Neuronal stem cell (in vitro differentiated cells): Measurements from ENCODE around the gene TMA7B.

ENCODE experiments used
- DNase-seq: peaks from one replicate; pipeline ENCODE4 v3.0.0-alpha.2; 2013; ENCODE audit warnings: low spot score
- H2AFZ ChIP-seq: one replicate; pipeline ENCODE4 v1.6.1; 2013; ENCODE audit warnings: mild to moderate bottlenecking, low read length, inconsistent platforms
- H2AK5ac ChIP-seq: 2 replicates; pipeline ENCODE4 v1.6.1; 2013; ENCODE audit warnings: low read depth, mild to moderate bottlenecking, inconsistent platforms, low read length, moderate library complexity, mixed read lengths
- H2BK120ac ChIP-seq: 2 replicates; pipeline ENCODE4 v1.6.1; 2013; ENCODE audit warnings: low read depth, mild to moderate bottlenecking, inconsistent platforms, low read length, moderate library complexity, mixed read lengths
- H2BK12ac ChIP-seq: one replicate; pipeline ENCODE4 v1.6.1; 2013; ENCODE audit warnings: low read length, inconsistent platforms
- H2BK15ac ChIP-seq: 2 replicates; pipeline ENCODE4 v1.6.1; 2013; ENCODE audit warnings: mild to moderate bottlenecking, low read length, inconsistent platforms, mixed read lengths
- H2BK5ac ChIP-seq: one replicate; pipeline ENCODE4 v1.6.1; 2013; ENCODE audit warnings: inconsistent platforms, mild to moderate bottlenecking, low read length, moderate library complexity
- H3K14ac ChIP-seq: one replicate; pipeline ENCODE4 v1.6.1; 2013; ENCODE audit warnings: low read length, inconsistent platforms
- H3K18ac ChIP-seq: 2 replicates; pipeline ENCODE4 v1.6.1; 2013; ENCODE audit warnings: low read length, inconsistent platforms
- H3K23ac ChIP-seq: 2 replicates; pipeline ENCODE4 v1.6.1; 2013; ENCODE audit warnings: low read depth, mild to moderate bottlenecking, mixed read lengths, low read length, inconsistent platforms; ENCODE audit not compliant: poor library complexity
- H3K27ac ChIP-seq: replicated peaks from 3 replicates; pipeline ENCODE4 v1.5.1; 2013; ENCODE audit warnings: low read length, inconsistent platforms
- H3K27me3 ChIP-seq, 3 experiments: 2 replicates each; pipeline ENCODE4 v1.6.1; 2013; ENCODE audit warnings: low read length in 3 of 3, mild to moderate bottlenecking in 2 of 3, inconsistent platforms in 1 of 3, low read depth in 1 of 3, mixed read lengths in 1 of 3, moderate library complexity in 1 of 3; ENCODE audit not compliant: control insufficient read depth in 3 of 3, insufficient read depth in 3 of 3
- H3K36me3 ChIP-seq, 2 donors: replicated peaks in 1 of 2; 2 replicates each; pipeline ENCODE4 v1.6.1; 2013; ENCODE audit warnings: low read length in 2 of 2; ENCODE audit not compliant: control insufficient read depth in 2 of 2, insufficient read depth in 2 of 2
- H3K4ac ChIP-seq: 2 replicates; pipeline ENCODE4 v1.6.1; 2013; ENCODE audit warnings: inconsistent platforms, mild to moderate bottlenecking, low read length, moderate library complexity
- H3K4me1 ChIP-seq, 2 donors: 1 replicate in 1 of 2; 2 replicates in 1 of 2; pipeline ENCODE4 v1.6.1; 2013; ENCODE audit warnings: low read length in 2 of 2, low read depth in 1 of 2; ENCODE audit not compliant: control insufficient read depth in 2 of 2, insufficient read depth in 1 of 2
- H3K4me2 ChIP-seq: one replicate; pipeline ENCODE4 v1.6.1; 2013; ENCODE audit warnings: mild to moderate bottlenecking, low read length, inconsistent platforms; ENCODE audit not compliant: insufficient read depth, poor library complexity, severe bottlenecking
- H3K4me3 ChIP-seq, 2 donors: 2 replicates each; pipeline ENCODE4 v1.5.1; 2013; ENCODE audit warnings: low read length in 2 of 2, mild to moderate bottlenecking in 2 of 2, inconsistent platforms in 1 of 2, moderate library complexity in 1 of 2
- H3K79me1 ChIP-seq: one replicate; pipeline ENCODE4 v1.6.1; 2013; ENCODE audit warnings: low read depth, mild to moderate bottlenecking, inconsistent platforms, low read length, moderate library complexity
- H3K9ac ChIP-seq: one replicate; pipeline ENCODE4 v1.6.1; 2013; ENCODE audit warnings: mild to moderate bottlenecking, low read depth, low read length, inconsistent platforms; ENCODE audit not compliant: poor library complexity
- H3K9me3 ChIP-seq, 2 donors: replicated peaks in 1 of 2; 2 replicates each; pipeline versions ENCODE3 to v1.6.1; 2013; ENCODE audit warnings: low read length in 2 of 2, mild to moderate bottlenecking in 2 of 2, inconsistent platforms in 1 of 2, low read depth in 1 of 2, mixed read lengths in 1 of 2, moderate library complexity in 1 of 2; ENCODE audit not compliant: control insufficient read depth in 2 of 2, insufficient read depth in 1 of 2
- H4K8ac ChIP-seq: one replicate; pipeline ENCODE4 v1.6.1; 2013; ENCODE audit warnings: low read depth, mild to moderate bottlenecking, inconsistent platforms, low read length, moderate library complexity
- H4K91ac ChIP-seq: one replicate; pipeline ENCODE4 v1.6.1; 2013; ENCODE audit warnings: low read length, low read depth, mild to moderate bottlenecking, inconsistent platforms; ENCODE audit not compliant: poor library complexity
- WGBS, 2 donors: extraction: QIAGEN DNeasy Blood & Tissue Kit; methylation state at CpG; one replicate each; pipeline ENCODE4 v1.1.7; 2013; ENCODE audit warnings: missing lambda C conversion rate in 2 of 2, mixed read lengths in 1 of 2; ENCODE audit not compliant: insufficient read length in 2 of 2, insufficient replicate concordance in 1 of 2; ENCODE audit errors: extremely low coverage in 2 of 2; 5-methylcytosine and 5-hydroxymethylcytosine counted together

The TMA7B gene

DNA sequence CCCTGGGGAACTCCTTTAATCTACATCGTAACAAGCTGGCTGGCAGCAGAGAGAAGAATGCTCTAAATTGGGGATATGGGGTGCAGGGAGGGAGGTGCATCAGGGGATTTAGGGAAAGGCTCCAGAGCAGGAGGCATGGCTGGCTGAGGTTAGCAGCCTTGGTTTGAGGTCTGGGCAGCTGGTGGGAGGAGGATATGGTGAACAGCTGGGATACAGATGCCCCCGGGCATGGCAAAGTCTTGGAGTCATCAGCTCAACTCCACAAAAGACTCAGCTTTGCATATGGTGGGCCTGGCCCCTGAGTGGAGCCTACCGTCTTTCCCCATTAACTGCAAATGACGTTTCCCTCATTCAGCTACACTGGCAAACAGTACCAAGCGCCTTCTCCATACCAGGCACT, 40.0 kb downstream of the TMA7B start:
- Histone ChIP-seq H3K4me1 (peaks cover 26 to 53% of the 10 kb centered on the region in 2 donors), H3K79me1 (no peaks in the 10 kb centered on the region), H2BK5ac (no peak overlapping the region), H2BK120ac (no peak overlapping the region), H3K4ac (no peak overlapping the region), H2AK5ac (no peak overlapping the region), H4K8ac (no peak overlapping the region), H2BK12ac (no peak overlapping the region), H2BK15ac (no peak overlapping the region), H3K27ac (no peak overlapping the region), H3K23ac (no peak overlapping the region), H3K9ac (no peak overlapping the region), H3K27me3 (peaks cover 6 to 42% (median 9%) of the 10 kb centered on the region in 3 experiments), H3K14ac (no peak overlapping the region), H3K4me3 (no peak overlapping the region), H2AFZ (no peak overlapping the region), H3K9me3 (peaks cover 0 to 3% of the 10 kb centered on the region in 2 donors), H4K91ac (no peak overlapping the region), H3K36me3 (no peaks in the 10 kb centered on the region), H3K4me2 (no peak overlapping the region), H3K18ac (peak overlapping the region; percentile 0)
- no CpG with 5 or more reads among the region's 5 CpGs for WGBS, 2 donors
- no peak for DNase-seq

DNA sequence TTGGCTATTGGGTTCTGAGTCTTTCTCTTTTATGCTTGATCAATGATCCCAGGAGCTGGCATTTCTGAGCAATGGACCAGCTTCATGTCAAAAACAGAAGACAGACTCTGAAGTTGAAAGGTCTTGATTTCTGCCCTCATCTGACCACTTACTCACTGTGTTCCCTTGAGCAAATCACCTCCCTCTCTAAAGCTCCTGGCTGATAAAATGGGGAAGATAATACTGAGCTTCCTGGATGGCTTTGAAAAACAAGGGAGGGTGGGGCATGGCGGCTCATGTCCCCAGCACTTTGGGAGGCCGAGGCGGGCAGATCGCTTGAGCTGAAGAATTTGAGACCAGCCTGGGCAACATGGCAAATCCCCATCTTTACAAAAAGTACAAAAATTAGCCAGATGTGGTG, 40.9 kb downstream of the TMA7B start:
- no peak overlapping the region for H2BK5ac ChIP-seq
- H3K4me1 ChIP-seq: peaks cover 26 to 55% of the 10 kb centered on the region in 2 donors
- no peak overlapping the region for H3K4me3 ChIP-seq
- peak overlapping the region; percentile 14 for H3K27ac ChIP-seq
- no peak overlapping the region for H2BK120ac ChIP-seq
- no peaks in the 10 kb centered on the region for H3K79me1 ChIP-seq
- no peak overlapping the region for H3K14ac ChIP-seq
- no peak overlapping the region for H3K4me2 ChIP-seq
- H3K9me3 ChIP-seq: peaks cover 0 to 2% of the 10 kb centered on the region in 2 donors
- no peak overlapping the region for H4K8ac ChIP-seq
- H2AK5ac ChIP-seq: no peak overlapping the region
- DNase-seq: no peak
- H3K4ac ChIP-seq: no peak overlapping the region
- H3K27me3 ChIP-seq: peaks cover 0 to 38% (median under 1%) of the 10 kb centered on the region in 3 experiments
- no peak overlapping the region for H3K9ac ChIP-seq
- no peak overlapping the region for H4K91ac ChIP-seq
- no CpG with 5 or more reads among the region's 4 CpGs for WGBS, 2 donors
- no peak overlapping the region for H3K23ac ChIP-seq
- H2BK12ac ChIP-seq: no peak overlapping the region
- H3K18ac ChIP-seq: no peak overlapping the region
- no peaks in the 10 kb centered on the region for H3K36me3 ChIP-seq
- H2BK15ac ChIP-seq: no peak overlapping the region
- H2AFZ ChIP-seq: no peak overlapping the region

DNA sequence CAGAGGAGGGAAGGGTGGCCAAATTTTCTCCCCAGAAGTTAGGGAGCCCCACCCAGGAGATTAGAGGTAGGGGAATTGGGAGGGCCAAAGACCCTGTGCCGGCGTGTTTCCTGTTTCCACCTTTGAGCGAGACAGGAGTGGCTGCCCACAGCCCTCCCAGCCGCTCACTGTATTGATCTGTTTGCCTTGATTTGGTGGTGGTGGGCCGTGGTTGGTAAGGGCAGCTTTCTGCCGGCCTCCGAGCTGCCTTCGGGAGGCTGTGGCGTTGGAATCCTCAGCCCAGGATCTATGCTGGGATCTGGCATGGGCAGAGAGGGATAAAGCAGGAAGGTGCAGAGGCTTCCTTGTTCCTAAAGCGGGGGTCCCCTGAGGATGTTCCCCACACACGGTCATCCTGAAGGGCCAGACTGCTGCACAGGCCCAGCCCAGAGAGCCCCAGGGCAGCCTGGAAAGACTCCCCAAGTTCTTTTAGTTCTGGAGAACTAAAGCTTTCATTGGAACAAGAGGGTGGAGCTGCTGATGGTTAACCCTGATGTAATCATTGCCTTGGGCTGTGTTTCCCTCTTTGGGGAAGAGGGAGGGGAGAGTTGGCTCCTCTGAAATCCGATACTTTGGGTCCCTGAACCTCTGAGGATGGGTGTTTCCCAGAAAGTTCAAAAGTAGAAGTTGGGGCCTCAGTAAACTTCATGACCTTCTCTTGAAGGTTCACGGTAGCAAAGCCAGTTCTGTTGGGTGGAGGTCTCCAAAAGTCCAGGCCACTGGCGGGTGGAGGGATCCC, 41.8 kb downstream of the TMA7B start:
- H4K8ac ChIP-seq: no peak overlapping the region
- no peak overlapping the region for H2BK5ac ChIP-seq
- H3K23ac ChIP-seq: no peak overlapping the region
- no CpG with 5 or more reads among the region's 14 CpGs for WGBS, 2 donors
- H2BK15ac ChIP-seq: no peak overlapping the region
- H3K9ac ChIP-seq: no peak overlapping the region
- H2AK5ac ChIP-seq: peak overlapping the region; percentile 73
- H3K4me2 ChIP-seq: no peak overlapping the region
- no peak overlapping the region for H3K27ac ChIP-seq
- H4K91ac ChIP-seq: peak overlapping the region; percentile 27
- no peak overlapping the region for H2BK12ac ChIP-seq
- peaks cover 24 to 54% of the 10 kb centered on the region in 2 donors for H3K4me1 ChIP-seq
- H3K4me3 ChIP-seq: no peak overlapping the region
- H3K79me1 ChIP-seq: no peaks in the 10 kb centered on the region
- peaks cover 0 to 36% (median 0%) of the 10 kb centered on the region in 3 experiments for H3K27me3 ChIP-seq
- H3K9me3 ChIP-seq: peaks cover 0 to 2% of the 10 kb centered on the region in 2 donors
- H3K14ac ChIP-seq: no peak overlapping the region
- peak overlapping the region; percentile 73 for H3K18ac ChIP-seq
- no peak overlapping the region for H2AFZ ChIP-seq
- no peak for DNase-seq
- no peak overlapping the region for H3K4ac ChIP-seq
- no peaks in the 10 kb centered on the region for H3K36me3 ChIP-seq
- H2BK120ac ChIP-seq: no peak overlapping the region

DNA sequence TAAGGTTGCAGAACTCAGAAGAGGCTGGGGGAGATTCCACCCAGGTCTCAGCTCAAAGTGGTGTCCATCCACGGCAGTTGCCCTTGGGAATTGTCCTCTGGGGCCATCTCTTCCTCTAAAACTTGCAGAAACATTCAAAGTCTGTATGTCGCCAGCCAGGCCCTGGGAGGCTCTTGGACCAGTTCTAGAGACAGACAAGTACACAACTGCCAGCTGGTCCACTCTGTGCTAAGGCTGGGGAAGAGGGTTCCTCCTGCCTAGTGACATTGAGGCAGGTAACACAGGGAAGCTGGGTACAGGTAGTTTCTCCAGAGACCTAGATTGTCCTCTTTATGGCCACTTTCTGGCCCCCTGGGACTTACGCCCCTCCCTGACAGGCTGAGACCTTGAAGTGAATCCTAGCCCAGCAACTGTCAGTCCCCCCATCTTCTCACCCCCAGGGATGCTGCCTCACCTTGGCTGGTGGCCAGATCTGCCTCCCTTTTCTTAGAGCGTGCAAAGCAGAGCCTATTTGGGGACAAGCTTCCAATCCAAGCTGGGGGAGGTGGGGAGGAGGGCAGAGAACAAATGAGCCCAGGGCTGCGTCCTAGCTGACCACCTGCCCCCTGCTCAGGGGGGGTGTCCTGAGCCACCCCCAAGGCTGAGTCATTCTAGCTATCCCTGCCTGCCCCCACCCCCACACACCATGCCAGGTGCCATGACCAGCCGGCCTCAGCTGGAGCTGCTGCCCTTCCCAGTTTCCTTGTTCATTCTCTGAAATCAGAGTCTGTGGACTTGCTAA, 42.9 kb downstream of the TMA7B start:
- H3K4ac ChIP-seq: no peak overlapping the region
- no peaks in the 10 kb centered on the region for H3K79me1 ChIP-seq
- no peak overlapping the region for H3K4me3 ChIP-seq
- H2BK120ac ChIP-seq: no peak overlapping the region
- peaks cover 16 to 42% of the 10 kb centered on the region in 2 donors for H3K4me1 ChIP-seq
- H3K14ac ChIP-seq: no peak overlapping the region
- no peak overlapping the region for H3K27ac ChIP-seq
- no peak overlapping the region for H3K23ac ChIP-seq
- H2BK12ac ChIP-seq: no peak overlapping the region
- no peaks in the 10 kb centered on the region for H3K36me3 ChIP-seq
- peak overlapping the region; percentile 17 for H2BK15ac ChIP-seq
- no peak overlapping the region for H4K8ac ChIP-seq
- peak overlapping the region; percentile 12 for H2AK5ac ChIP-seq
- peaks cover 0 to 30% (median 0%) of the 10 kb centered on the region in 3 experiments for H3K27me3 ChIP-seq
- DNase-seq: no peak
- no peak overlapping the region for H3K9ac ChIP-seq
- no peak overlapping the region for H3K4me2 ChIP-seq
- H3K18ac ChIP-seq: no peak overlapping the region
- peaks cover 0 to 2% of the 10 kb centered on the region in 2 donors for H3K9me3 ChIP-seq
- no peak overlapping the region for H4K91ac ChIP-seq
- peak overlapping the region; percentile 4 for H2BK5ac ChIP-seq
- no peak overlapping the region for H2AFZ ChIP-seq
- no CpG with 5 or more reads among the region's 6 CpGs for WGBS, 2 donors
